Measurements from ENCODE around the gene C1QC.

The C1QC gene

GRCh38 chr1:22597996-22598395 lies 45.4 kb upstream of the C1QC start:
- Histone ChIP-seq H3K27me3 (ENCODE audit: low read depth, low read length) (no peaks in the 10 kb centered on the region), H3K9ac (ENCODE audit: low read length) (no peak overlapping the region), H3K4me3 (ENCODE audit: low read length) (no peak overlapping the region), H3K9me3 (ENCODE audit: insufficient read depth, low read length) (no peaks in the 10 kb centered on the region), H3K79me2 (ENCODE audit: low read length) (no peaks in the 10 kb centered on the region), H3K4me1 (ENCODE audit: low read length) (no peaks in the 10 kb centered on the region), H3K36me3 (replicated peaks; ENCODE audit: low read depth, low read length) (no peaks in the 10 kb centered on the region), H3K4me2 (ENCODE audit: low read length) (no peak overlapping the region), H3K27ac (ENCODE audit: low read length) (no peak overlapping the region), H2AFZ (ENCODE audit: low read depth, low read length) (no peak overlapping the region), H4K20me1 (ENCODE audit: insufficient read depth, low read length) (no peaks in the 10 kb centered on the region)
- TF ChIP-seq EZH2phosphoT487 (IDR thresholded peaks at IDR 0.05; ENCODE audit: low read depth) (no peak), CTCF (IDR thresholded peaks at IDR 0.05; ENCODE audit: low read depth, low read length) (no peak)

GRCh38 chr1:22598736-22599135 lies 44.7 kb upstream of the C1QC start:
- Histone ChIP-seq H3K4me3 (ENCODE audit: low read length) (no peak overlapping the region), H3K27ac (ENCODE audit: low read length) (no peak overlapping the region), H3K9ac (ENCODE audit: low read length) (no peak overlapping the region), H3K79me2 (ENCODE audit: low read length) (no peaks in the 10 kb centered on the region), H3K36me3 (replicated peaks; ENCODE audit: low read depth, low read length) (no peaks in the 10 kb centered on the region), H3K9me3 (ENCODE audit: insufficient read depth, low read length) (no peaks in the 10 kb centered on the region), H4K20me1 (ENCODE audit: insufficient read depth, low read length) (no peaks in the 10 kb centered on the region), H3K27me3 (ENCODE audit: low read depth, low read length) (no peaks in the 10 kb centered on the region), H3K4me1 (ENCODE audit: low read length) (no peaks in the 10 kb centered on the region), H2AFZ (ENCODE audit: low read depth, low read length) (no peak overlapping the region), H3K4me2 (ENCODE audit: low read length) (no peak overlapping the region)
- TF ChIP-seq CTCF (IDR thresholded peaks at IDR 0.05; ENCODE audit: low read depth, low read length) (no peak), EZH2phosphoT487 (IDR thresholded peaks at IDR 0.05; ENCODE audit: low read depth) (no peak)

GRCh38 chr1:22600071-22600816 lies 43.2 kb upstream of the C1QC start:
- Histone ChIP-seq H3K27me3 (ENCODE audit: low read depth, low read length) (no peaks in the 10 kb centered on the region), H3K4me1 (ENCODE audit: low read length) (no peaks in the 10 kb centered on the region), H4K20me1 (ENCODE audit: insufficient read depth, low read length) (no peaks in the 10 kb centered on the region), H3K4me2 (ENCODE audit: low read length) (no peak overlapping the region), H3K79me2 (ENCODE audit: low read length) (no peaks in the 10 kb centered on the region), H3K36me3 (replicated peaks; ENCODE audit: low read depth, low read length) (no peaks in the 10 kb centered on the region), H3K9me3 (ENCODE audit: insufficient read depth, low read length) (no peaks in the 10 kb centered on the region), H2AFZ (ENCODE audit: low read depth, low read length) (no peak overlapping the region), H3K4me3 (ENCODE audit: low read length) (no peak overlapping the region), H3K9ac (ENCODE audit: low read length) (no peak overlapping the region), H3K27ac (ENCODE audit: low read length) (no peak overlapping the region)
- TF ChIP-seq CTCF (IDR thresholded peaks at IDR 0.05; ENCODE audit: low read depth, low read length) (no peak), EZH2phosphoT487 (IDR thresholded peaks at IDR 0.05; ENCODE audit: low read depth) (no peak)

- Histone ChIP-seq H3K9me3 (ENCODE audit: insufficient read depth, low read length) (no peaks in the 10 kb centered on the region), H3K4me2 (ENCODE audit: low read length) (no peak overlapping the region), H3K4me3 (ENCODE audit: low read length) (no peak overlapping the region), H3K9ac (ENCODE audit: low read length) (no peak overlapping the region), H3K27me3 (ENCODE audit: low read depth, low read length) (no peaks in the 10 kb centered on the region), H4K20me1 (ENCODE audit: insufficient read depth, low read length) (no peaks in the 10 kb centered on the region), H3K36me3 (replicated peaks; ENCODE audit: low read depth, low read length) (no peaks in the 10 kb centered on the region), H2AFZ (ENCODE audit: low read depth, low read length) (no peak overlapping the region), H3K27ac (ENCODE audit: low read length) (no peak overlapping the region), H3K79me2 (ENCODE audit: low read length) (no peaks in the 10 kb centered on the region), H3K4me1 (ENCODE audit: low read length) (no peaks in the 10 kb centered on the region)
- TF ChIP-seq EZH2phosphoT487 (IDR thresholded peaks at IDR 0.05; ENCODE audit: low read depth) (no peak), CTCF (IDR thresholded peaks at IDR 0.05; ENCODE audit: low read depth, low read length) (no peak)
Observed at GRCh38 chr1:22600817-22601605, 42.4 kb upstream of the C1QC start.
